HepG2 (cell line): ENCODE data around the gene THRSP. TPM values are rescaled to one million over a fixed set of nuclear protein-coding genes. Genes with fewer than 3 reads are reported as not detected.

Source experiments
- ARID2 ChIP-seq: sonication (generic); formaldehyde crosslinking; IDR thresholded peaks from 2 replicates; pipeline ENCODE4 v1.8.1; 2022; ENCODE audit warnings: mild to moderate bottlenecking, missing genetic modification reagents, borderline replicate concordance
- ATF7 ChIP-seq, 2 experiments: fragments of 450-650 bp in 1 of 2; sonication (generic) in 1 of 2; formaldehyde crosslinking in 1 of 2; IDR thresholded peaks; 2 replicates each; pipeline versions ENCODE4 v1.4.0 to v1.6.1; 2016 to 2020; ENCODE audit warnings: antibody characterized with exemption in 1 of 2, mild to moderate bottlenecking in 1 of 2, missing genetic modification reagents in 1 of 2
- FOXK1 ChIP-seq: sonication (generic); formaldehyde crosslinking; IDR thresholded peaks from 2 replicates; pipeline ENCODE4 v1.4.0; 2020; ENCODE audit warnings: low read depth, missing genetic modification reagents, borderline replicate concordance
- FOXO1 ChIP-seq: sonication (generic); formaldehyde crosslinking; IDR thresholded peaks from 2 replicates; pipeline ENCODE4 v1.4.0; 2020; ENCODE audit warnings: missing genetic modification reagents
- FOXP1 ChIP-seq, 2 experiments: fragments of 450-650 bp in 1 of 2; IDR thresholded peaks; 2 replicates each; pipeline ENCODE4 v1.6.1; 2017 to 2018; ENCODE audit warnings: antibody characterized with exemption in 1 of 2
- GABPA ChIP-seq, 2 experiments: IDR thresholded peaks; 2 replicates each; pipeline ENCODE4 v1.6.1; 2011 to 2016; ENCODE audit warnings: low read depth in 2 of 2, low read length in 1 of 2, missing biosample characterization in 1 of 2, missing genetic modification characterization in 1 of 2
- HNRNPUL1 ChIP-seq: fragments of 200-400 bp; formaldehyde crosslinking; IDR thresholded peaks from 2 replicates; pipeline ENCODE4 v1.6.1; 2017; ENCODE audit warnings: low read depth, mild to moderate bottlenecking, low read length, moderate library complexity
- ISX ChIP-seq: sonication (generic); formaldehyde crosslinking; conservative IDR thresholded peaks from 2 replicates; pipeline ENCODE4 v1.5.0; 2020; ENCODE audit warnings: missing genetic modification reagents
- SAFB2 ChIP-seq: sonication (generic); formaldehyde crosslinking; IDR thresholded peaks from 2 replicates; pipeline ENCODE4 v1.5.1; 2020; ENCODE audit warnings: missing genetic modification reagents, low read depth, mild to moderate bottlenecking, borderline replicate concordance
- SP5 ChIP-seq: IDR thresholded peaks from 2 replicates; pipeline ENCODE4 v1.6.1; 2016; ENCODE audit warnings: low read depth, borderline replicate concordance
- ZFP36L2 ChIP-seq: sonication (generic); formaldehyde crosslinking; IDR thresholded peaks from 2 replicates; pipeline ENCODE4 v1.4.0; 2020; ENCODE audit warnings: missing genetic modification reagents
- ZIK1 ChIP-seq: sonication (generic); formaldehyde crosslinking; IDR thresholded peaks from 2 replicates; pipeline ENCODE4 v1.5.0; 2020; ENCODE audit warnings: mild to moderate bottlenecking, low read depth, missing genetic modification reagents, borderline replicate concordance
- ZNF282 ChIP-seq: fragments of 450-650 bp; IDR thresholded peaks from 2 replicates; pipeline ENCODE4 v1.6.1; 2018; ENCODE audit not compliant: partially characterized antibody
- ZNF672 ChIP-seq: sonication (generic); formaldehyde crosslinking; IDR thresholded peaks from 2 replicates; pipeline ENCODE4 v1.8.1; 2022; ENCODE audit warnings: missing genetic modification reagents
- ZNF746 ChIP-seq: sonication (generic); formaldehyde crosslinking; IDR thresholded peaks from 2 replicates; pipeline ENCODE4 v1.8.0; 2022; ENCODE audit warnings: mild to moderate bottlenecking, missing genetic modification reagents
- ZNF749 ChIP-seq: sonication (generic); formaldehyde crosslinking; IDR thresholded peaks from 2 replicates; pipeline ENCODE4 v1.8.0; 2022; ENCODE audit warnings: mild to moderate bottlenecking, missing genetic modification reagents, moderate library complexity, borderline replicate concordance
- polyA plus RNA-seq, 8 experiments: library from polyadenylated mRNA; depleted of rRNA in 3 of 8; stranded (reverse) in 7 of 8; unstranded in 1 of 8; fragments of >200 nt; fragmentation: Illumina TruSeq in 4 of 8; extraction: Trizol in 4 of 8; gene quantifications; 2 replicates each; pipeline versions ENCODE4 v1.2.1 to v1.2.3, GENCODE V29; 2011 to 2016; ENCODE audit warnings: low read depth in 4 of 8, missing spikeins in 1 of 8, mixed read lengths in 1 of 8; ENCODE audit not compliant: insufficient read depth in 1 of 8
- total RNA-seq, 5 experiments: library from RNA; depleted of rRNA; stranded (reverse); fragments of >200 nt; fragmentation: Illumina TruSeq; extraction: Trizol; gene quantifications; 2 replicates each; pipeline ENCODE4 v1.2.3, GENCODE V29; 2016; ENCODE audit warnings: low read depth in 1 of 5
- TF ChIP-seq, protein P1 (sequence below): sonication (generic); formaldehyde crosslinking; IDR thresholded peaks from 2 replicates; pipeline ENCODE4 v1.9.0; 2021; ENCODE audit warnings: missing genetic modification reagents, borderline replicate concordance
- TF ChIP-seq, protein P2 (sequence below): sonication (generic); formaldehyde crosslinking; IDR thresholded peaks from 2 replicates; pipeline ENCODE4 v1.5.0; 2020; ENCODE audit warnings: mild to moderate bottlenecking, missing genetic modification reagents, borderline replicate concordance
- TF ChIP-seq, protein P3 (sequence below): sonication (generic); formaldehyde crosslinking; IDR thresholded peaks from 2 replicates; pipeline ENCODE4 v1.9.0; 2022; ENCODE audit warnings: missing genetic modification reagents, mild to moderate bottlenecking, borderline replicate concordance

THRSP gene
- total and polyA plus RNA-seq, 2 of the 13 experiments (the other 11 are each of a cell fraction or from before 2014, with no cell fraction given) = 0.13 to 0.58 TPM

DNA sequence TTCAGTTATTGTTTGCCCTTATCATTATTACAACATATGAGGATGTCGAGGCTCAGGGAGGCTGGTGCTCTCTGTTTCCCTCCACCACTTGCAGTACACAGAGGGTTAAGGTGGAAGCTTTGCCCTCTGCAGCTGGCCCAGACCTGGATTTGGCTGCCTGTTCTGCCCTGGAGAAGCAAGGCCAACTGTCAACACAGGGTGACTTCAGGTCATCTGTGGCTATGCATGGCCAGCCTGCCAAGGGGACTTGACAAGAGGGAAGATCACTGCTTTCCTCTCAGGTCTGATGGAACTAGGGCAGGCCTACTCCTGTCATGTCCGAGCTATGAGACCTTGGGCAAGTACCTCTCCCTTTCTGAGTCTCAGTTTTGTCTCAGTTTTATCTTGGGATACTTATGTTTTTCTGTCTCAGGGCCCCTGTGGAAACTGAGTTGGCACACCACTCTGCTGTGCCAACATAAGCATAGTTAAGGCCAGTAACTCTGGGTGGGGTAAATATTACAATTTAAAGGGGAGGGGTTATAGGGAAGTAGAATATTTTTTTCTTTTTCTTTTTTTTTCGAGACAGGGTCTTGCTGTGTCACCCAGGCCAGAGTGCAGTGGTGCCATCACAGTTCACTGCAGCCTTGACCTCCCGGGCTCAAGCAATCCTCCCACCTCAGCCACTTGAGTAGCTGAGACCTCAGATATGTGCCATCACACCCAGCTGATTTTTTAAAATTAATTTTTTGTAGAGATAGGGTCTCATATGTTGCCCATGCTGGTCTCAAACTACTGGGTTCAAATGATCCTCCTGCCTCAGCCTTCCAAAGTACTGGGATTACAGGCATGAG lies 2.4 kb upstream of the THRSP start (continued):
- TF ChIP-seq SAFB2 (CRISPR knock-in tag) (no peak), ZIK1 (CRISPR knock-in tag) (no peak), ISX (CRISPR knock-in tag) (no peak), FOXK1 (CRISPR knock-in tag) (no peak; the same call in 1 of the 2 replicates), ZNF749 (CRISPR knock-in tag) (no peak), ARID2 (CRISPR knock-in tag) (no peak), FOXO1 (peak; percentile 60; the same call in 1 of the 2 replicates), FOXP1 (IDR thresholded peaks at IDR 0.05) (no peak), FOXP1 (CRISPR knock-in tag; IDR thresholded peaks at IDR 0.05) (no peak), ZNF282 (no peak), ZFP36L2 (CRISPR knock-in tag) (no peak), ZNF746 (CRISPR knock-in tag) (0 out of 2 replicates have a peak, but pooled peaks have one; percentile 27), HNRNPUL1 (no peak), GABPA (IDR thresholded peaks at IDR 0.05; ENCODE audit: low read depth, low read length) (no peak), GABPA (CRISPR knock-in tag; IDR thresholded peaks at IDR 0.05; ENCODE audit: low read depth) (no peak), ZNF672 (CRISPR knock-in tag) (no peak), SP5 (CRISPR knock-in tag) (no peak), ATF7 (IDR thresholded peaks at IDR 0.05) (no peak), ATF7 (CRISPR knock-in tag; IDR thresholded peaks at IDR 0.05) (no peak)
- TF ChIP-seq, protein P1, sequence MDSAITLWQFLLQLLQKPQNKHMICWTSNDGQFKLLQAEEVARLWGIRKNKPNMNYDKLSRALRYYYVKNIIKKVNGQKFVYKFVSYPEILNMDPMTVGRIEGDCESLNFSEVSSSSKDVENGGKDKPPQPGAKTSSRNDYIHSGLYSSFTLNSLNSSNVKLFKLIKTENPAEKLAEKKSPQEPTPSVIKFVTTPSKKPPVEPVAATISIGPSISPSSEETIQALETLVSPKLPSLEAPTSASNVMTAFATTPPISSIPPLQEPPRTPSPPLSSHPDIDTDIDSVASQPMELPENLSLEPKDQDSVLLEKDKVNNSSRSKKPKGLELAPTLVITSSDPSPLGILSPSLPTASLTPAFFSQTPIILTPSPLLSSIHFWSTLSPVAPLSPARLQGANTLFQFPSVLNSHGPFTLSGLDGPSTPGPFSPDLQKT (CRISPR knock-in tag) = no peak
- TF ChIP-seq, protein P2, sequence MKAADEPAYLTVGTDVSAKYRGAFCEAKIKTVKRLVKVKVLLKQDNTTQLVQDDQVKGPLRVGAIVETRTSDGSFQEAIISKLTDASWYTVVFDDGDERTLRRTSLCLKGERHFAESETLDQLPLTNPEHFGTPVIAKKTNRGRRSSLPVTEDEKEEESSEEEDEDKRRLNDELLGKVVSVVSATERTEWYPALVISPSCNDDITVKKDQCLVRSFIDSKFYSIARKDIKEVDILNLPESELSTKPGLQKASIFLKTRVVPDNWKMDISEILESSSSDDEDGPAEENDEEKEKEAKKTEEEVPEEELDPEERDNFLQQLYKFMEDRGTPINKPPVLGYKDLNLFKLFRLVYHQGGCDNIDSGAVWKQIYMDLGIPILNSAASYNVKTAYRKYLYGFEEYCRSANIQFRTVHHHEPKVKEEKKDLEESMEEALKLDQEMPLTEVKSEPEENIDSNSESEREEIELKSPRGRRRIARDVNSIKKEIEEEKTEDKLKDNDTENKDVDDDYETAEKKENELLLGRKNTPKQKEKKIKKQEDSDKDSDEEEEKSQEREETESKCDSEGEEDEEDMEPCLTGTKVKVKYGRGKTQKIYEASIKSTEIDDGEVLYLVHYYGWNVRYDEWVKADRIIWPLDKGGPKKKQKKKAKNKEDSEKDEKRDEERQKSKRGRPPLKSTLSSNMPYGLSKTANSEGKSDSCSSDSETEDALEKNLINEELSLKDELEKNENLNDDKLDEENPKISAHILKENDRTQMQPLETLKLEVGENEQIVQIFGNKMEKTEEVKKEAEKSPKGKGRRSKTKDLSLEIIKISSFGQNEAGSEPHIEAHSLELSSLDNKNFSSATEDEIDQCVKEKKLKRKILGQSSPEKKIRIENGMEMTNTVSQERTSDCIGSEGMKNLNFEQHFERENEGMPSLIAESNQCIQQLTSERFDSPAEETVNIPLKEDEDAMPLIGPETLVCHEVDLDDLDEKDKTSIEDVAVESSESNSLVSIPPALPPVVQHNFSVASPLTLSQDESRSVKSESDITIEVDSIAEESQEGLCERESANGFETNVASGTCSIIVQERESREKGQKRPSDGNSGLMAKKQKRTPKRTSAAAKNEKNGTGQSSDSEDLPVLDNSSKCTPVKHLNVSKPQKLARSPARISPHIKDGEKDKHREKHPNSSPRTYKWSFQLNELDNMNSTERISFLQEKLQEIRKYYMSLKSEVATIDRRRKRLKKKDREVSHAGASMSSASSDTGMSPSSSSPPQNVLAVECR (CRISPR knock-in tag) = no peak; the same call in 1 of the 2 replicates
- TF ChIP-seq, protein P3, sequence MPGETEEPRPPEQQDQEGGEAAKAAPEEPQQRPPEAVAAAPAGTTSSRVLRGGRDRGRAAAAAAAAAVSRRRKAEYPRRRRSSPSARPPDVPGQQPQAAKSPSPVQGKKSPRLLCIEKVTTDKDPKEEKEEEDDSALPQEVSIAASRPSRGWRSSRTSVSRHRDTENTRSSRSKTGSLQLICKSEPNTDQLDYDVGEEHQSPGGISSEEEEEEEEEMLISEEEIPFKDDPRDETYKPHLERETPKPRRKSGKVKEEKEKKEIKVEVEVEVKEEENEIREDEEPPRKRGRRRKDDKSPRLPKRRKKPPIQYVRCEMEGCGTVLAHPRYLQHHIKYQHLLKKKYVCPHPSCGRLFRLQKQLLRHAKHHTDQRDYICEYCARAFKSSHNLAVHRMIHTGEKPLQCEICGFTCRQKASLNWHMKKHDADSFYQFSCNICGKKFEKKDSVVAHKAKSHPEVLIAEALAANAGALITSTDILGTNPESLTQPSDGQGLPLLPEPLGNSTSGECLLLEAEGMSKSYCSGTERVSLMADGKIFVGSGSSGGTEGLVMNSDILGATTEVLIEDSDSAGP (CRISPR knock-in tag) = 0 out of 2 replicates have a peak, but pooled peaks have one; percentile 25
- TF ChIP-seq, all 625 proteins: peak for 54
